Measurements from ENCODE around the gene RNF31.

DNA sequence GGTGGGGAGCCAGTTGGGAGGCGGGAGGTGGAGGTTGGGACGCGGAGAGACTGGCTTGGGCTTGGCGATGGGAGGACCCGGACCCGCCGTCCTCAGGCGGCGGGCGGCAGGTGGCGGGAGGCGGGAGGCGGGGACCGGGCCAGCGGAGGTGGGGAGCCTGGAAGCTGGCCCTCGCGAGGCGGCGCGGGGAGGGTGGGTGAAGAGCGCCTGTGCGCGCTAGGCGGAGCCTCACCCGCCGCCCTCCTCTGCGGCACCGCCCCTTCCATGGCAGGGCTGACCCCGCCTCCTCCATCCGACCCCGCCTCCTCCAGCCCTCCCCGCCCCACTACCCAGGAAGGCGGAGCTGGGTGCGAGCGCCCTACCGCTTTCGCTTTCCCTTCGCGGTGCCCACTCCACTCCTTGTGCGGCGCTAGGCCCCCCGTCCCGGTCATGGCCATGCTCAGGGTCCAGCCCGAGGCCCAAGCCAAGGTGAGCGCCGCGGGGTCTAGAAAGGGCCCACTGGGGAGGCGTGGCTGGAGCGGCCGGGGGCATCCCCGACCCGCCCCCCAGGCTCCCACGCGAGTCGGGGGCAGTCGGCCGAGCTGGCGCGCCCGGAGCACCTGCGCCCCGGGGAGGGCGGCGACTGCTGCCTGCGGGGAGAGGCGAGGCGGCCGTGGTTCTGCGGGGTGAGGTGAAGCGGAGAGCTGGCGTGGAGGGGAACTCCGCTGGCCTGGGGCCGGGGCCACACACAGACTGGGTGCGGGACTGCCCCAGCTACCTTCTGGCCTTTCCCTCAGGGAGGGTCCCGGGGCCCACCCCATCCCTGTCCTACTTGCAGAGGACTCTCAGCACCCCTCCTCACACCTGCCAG, 11.2 kb upstream of the RNF31 start, which contains the start of gene PSME1:
- TF ChIP-seq ZNF565 (CRISPR knock-in tag; conservative IDR thresholded peaks at IDR 0.05; ENCODE audit: low read depth) = no peak
- TF ChIP-seq, protein P1, sequence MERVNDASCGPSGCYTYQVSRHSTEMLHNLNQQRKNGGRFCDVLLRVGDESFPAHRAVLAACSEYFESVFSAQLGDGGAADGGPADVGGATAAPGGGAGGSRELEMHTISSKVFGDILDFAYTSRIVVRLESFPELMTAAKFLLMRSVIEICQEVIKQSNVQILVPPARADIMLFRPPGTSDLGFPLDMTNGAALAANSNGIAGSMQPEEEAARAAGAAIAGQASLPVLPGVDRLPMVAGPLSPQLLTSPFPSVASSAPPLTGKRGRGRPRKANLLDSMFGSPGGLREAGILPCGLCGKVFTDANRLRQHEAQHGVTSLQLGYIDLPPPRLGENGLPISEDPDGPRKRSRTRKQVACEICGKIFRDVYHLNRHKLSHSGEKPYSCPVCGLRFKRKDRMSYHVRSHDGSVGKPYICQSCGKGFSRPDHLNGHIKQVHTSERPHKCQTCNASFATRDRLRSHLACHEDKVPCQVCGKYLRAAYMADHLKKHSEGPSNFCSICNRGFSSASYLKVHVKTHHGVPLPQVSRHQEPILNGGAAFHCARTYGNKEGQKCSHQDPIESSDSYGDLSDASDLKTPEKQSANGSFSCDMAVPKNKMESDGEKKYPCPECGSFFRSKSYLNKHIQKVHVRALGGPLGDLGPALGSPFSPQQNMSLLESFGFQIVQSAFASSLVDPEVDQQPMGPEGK (CRISPR knock-in tag; IDR thresholded peaks at IDR 0.05; ENCODE audit: borderline replicate concordance) = no peak
- no peak for TF ChIP-seq TCF4 (CRISPR knock-in tag; IDR thresholded peaks at IDR 0.05; ENCODE audit: borderline replicate concordance)
